Activated CD4-positive, alpha-beta T cell treated with anti-CD3 and anti-CD28 coated beads, Interleukin-2, amount 50 U/mL, for 16 hours (primary cell): Measurements from ENCODE around the gene ZNF678.
"Not testable (repeated sequence)": the region's sequence is repeated elsewhere in the genome, so short reads cannot be mapped to it uniquely, and the experiment has no call there.

Source experiments
- DNase-seq: peaks from one replicate; pipeline ENCODE4 v3.0.0-alpha.2; 2020

The ZNF678 gene

DNA sequence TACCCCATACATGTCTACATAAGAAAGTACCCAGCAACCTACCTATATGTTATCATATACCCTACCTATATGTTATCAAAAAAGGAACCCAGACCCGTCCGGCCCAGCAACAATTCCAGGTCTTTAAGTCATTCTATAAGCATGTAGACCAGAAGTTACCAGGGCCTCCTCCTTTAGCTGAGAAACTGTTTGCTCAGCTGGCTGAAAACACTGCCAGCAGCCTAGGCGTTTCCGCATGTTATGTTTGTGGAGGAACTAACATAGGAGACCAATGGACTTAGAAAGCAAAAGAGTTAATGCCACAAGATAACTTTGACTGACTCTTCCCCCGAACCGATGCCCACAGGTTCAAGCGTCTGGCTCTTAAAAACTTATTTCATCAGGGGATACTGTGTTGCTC lies 7.1 kb upstream of the ZNF678 start:
- no peak for DNase-seq

DNA sequence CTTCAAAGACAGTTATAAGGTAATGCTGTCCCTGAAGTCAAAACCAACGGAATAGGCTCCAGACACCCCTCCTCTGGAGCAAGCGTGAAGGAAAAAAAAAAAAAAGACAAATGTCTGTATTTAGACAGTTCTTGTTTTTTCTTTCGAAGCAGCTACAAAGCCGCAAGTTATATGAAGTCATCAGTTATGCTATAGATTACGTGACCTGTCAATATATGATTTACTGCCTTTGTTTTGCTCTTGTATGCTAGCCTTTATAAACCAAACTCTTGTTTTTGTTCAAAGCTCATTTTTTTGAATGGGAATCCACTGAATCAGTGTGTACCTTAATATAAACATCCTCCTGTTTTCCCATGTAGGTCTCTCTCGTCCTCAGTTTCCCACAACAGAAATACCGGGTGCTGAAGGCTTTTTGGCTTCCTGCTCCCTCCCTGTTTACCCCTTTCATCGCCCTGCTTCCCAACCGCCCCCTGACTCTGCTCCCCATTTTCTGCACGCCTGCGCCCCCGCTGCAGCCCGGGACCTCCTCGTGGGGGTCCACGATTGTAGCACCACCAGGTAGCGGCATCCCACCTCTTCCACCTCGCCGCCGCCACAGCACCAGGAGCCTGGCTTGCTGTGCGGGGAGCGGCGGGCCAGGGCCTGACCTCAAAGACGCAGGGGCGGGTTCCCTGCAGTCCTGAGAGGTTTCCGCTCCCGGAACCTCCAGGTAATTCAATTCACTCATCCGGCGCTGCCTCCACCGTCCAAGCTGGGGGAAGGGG lies 5.2 kb upstream of the ZNF678 start:
- no peak for DNase-seq

DNA sequence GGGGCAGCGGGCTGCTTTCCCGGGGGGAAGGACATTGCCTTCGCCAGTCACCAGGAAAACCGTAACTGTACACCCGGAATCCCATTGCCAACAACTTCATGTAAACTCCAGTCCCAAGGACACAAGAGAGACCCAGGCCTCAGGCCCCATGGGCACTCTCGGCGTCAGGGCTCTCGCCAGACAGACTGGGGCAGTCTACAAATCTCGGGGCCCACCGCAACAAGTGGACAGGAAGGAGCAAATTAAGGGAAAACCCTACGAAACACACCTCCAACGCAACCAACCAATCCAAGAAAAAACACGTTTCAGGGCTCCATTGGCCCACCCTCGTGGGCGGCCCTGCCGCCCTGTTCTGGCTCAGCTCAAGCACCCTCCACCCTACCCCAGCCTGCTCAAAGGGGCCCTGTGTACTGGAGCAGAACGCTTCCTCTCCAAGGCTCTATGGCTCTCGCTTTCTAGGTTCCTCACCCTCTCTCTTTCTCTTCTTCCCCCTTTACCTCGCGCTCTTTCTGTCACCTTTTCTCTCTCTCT lies 4.6 kb upstream of the ZNF678 start:
- no peak for DNase-seq

DNA sequence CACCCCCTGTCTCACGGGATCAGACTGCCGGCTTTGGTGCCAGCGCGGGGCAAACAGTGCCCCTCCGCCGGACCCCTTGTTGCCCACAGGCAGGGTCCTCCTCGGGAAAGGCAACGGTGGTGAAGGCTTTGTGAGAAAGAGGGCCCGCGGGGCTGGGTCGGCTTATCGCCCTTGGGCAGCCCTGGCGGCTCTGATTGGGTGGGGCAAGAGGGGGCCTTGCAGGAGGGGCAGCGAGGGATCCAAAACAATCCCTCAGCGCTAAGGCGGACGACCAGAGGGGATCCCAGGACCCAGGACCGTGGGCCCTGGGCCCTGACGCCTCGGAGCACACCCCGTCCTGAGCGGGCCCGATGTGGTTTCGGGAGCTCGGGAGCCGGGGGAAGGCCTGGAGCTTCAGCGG lies 3.9 kb upstream of the ZNF678 start:
- no peak for DNase-seq

DNA sequence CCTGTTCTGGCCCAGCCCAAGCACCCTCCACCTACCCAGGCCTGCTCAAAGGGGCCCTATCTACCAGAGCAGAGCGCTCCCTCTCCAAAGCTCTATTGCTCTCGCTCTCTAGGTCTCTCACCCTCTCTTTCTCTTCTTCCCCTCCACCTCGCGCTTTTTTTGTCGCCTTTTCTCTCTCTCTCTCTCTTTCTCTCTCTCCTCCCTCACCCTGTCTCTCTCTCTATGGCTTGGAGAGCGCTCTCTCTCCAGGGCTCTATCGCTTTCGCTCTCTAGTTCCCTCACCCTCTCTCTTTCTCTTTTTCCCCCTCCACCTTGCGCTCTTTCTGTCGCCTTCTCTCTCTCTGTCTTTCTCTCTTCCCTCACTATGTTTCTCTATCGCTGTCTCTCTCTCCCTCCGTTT lies 3.4 kb upstream of the ZNF678 start:
- DNase-seq = no peak

DNA sequence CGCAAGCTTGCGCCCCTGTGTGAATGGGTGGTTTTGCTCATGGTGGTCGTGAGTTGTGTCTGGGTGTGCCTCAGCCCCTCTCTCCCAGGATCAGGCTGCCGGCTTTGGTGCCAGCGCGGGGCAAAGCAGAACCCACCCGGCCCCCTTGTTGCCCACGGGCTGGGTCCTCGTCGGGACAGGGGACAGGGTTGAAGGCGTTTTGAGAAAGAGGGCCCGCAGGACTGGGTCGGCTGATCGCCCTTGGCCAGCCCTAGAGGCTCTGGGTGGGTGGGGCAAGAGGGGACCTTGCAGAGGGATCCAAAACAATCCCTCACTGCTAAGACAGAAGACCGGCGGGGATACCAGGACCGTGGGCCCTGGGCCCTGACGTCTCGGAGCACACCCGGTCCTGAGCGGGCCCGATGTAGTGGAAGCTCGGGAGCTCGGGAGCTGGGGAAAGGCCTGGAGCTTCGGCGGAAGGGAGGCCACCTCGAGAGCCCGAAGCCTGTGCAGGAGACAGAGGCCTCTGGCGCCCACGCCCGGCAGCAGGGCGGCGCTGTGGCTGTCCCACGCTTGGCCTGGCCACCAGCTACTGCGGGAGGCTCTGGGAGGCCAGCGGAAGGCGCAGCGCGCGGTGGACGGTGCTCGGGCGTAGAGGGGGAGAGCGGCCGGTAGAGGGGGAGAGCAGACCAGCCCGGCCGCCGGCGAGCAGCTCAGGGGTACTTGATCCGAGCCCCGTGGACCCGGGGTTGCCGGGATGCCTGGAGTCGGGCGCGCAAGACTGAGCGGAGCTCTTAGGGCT lies 2.8 kb upstream of the ZNF678 start:
- no peak for DNase-seq

DNA sequence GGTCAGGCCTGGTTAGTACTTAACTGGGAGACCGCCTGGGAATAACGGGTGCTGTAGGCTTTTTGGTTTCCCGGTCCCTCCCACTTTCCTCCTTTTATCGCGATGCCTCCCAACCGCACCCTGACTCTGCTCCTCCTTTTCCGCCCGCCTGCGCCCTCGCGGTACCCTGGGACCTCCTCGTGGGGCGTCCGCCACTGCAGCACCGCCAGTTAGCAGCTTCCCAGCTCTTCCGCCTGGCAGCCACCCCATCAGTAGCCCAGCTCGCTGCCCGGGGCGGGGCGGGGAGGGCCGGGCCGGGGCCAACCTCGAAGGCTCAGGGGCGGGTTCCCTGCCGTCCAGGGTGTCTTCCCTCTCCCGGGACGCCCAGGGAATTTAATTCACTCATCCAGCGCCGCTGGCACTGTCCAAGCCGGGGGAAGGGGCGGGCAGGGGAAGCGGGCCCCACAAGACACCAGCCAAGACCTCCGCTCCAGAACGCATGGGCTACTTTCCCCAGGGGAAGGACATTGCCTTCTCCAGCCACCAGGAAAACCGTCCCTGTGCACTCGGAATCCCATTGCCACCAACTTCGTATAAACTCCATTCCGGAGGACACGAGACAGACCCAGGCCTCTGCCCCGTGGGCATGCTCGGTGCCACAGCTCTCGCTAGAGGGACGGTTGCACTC lies 2.0 kb upstream of the ZNF678 start:
- DNase-seq = no peak

DNA sequence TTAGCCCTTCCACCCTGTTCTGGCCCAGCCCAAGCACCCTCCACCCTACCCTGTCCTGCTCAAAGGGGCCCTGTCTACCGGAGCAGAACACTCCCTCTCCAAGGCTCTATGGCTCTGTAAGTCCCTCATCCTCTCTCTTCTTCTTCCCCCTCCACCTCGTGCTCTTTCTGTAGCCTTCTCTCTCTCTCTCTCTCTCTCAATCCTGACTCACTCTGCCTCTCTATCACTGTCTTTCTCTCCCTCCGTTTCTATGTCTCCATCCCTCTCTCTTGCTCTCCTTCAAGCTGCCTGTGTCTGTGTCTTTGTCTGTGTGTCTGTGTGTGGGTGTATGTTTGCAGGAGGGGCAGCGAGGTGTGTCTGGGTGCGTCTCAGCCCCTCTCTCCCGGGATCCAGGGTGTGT lies 1.3 kb upstream of the ZNF678 start:
- no peak for DNase-seq

DNA sequence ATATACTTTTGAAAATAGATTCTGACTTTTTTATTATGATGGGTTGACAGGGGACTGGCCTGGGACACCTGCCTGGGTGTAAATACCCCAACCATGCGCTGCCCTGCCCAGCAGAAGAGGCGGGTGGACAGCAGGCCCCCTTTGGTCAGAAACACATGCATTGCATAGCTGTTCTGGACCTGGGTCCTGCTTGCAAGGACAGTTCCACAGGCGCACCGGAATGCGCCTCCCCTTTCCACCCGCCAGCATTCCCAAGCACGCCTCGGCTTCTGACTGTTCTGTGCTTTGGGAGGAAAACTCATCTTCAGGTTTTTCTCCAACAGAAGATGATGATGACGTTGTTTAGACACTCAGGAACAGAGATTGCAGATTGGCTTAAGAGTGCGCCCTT lies 428 bp upstream of the ZNF678 start:
- DNase-seq = no peak

DNA sequence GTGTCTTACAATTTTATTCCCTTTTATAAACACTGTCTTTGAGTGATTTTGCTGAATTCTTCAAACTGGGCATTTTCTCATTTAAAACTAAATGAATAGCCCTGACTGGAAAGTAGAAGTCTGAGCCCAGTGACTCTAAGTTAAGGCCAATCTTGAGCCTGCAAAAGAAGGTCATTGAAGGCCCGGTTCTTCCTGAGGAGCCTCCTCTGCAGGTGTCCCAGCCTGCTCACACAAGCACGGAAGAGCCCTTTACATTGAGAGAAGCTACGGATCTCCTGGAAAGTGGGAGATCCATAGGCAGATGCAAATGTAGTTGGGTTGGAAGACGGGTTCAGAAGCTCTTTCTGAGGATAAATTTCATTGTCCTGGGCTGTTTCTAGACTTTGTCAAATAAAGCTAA lies 3.9 kb downstream of the ZNF678 start:
- DNase-seq = no peak

DNA sequence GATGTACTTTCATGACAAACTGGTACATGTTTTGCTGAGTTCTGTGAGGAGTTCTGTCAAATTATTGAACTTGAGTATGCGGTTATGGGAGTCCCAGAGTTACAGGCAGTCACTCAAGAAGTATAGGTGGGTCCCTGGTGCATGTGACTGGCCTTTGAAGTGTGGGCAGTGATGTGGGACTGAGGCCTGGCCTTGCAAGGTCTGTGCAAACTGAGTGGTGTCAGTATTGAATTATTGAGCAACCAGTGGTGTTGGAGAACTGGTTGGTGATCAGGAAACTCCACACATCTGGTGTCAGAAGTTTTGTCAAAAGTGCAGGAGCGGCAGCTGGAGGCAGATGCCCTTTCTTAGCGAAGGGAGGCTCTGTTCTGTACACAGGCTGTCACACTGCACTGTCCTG lies 5.2 kb downstream of the ZNF678 start:
- no peak for DNase-seq

DNA sequence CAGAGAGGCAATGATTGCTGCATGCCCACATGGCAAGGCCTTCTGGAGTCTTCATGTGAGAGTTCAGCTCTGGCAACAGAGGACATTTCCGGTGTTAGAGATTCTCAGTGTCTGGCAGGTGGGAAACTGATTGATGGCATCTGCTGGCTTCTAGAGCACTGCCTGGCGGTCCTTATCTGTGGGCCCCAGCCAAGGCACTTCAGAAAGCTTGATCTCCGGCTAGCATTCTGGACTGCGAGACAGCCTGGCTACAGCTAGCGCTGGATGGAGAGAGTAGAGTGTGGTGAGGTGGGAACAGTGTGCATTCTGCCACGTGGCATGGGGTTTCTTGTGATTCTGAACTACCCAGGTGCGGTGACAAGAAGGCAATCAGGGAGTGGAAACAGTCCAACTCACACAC lies 9.4 kb downstream of the ZNF678 start:
- DNase-seq = no peak

DNA sequence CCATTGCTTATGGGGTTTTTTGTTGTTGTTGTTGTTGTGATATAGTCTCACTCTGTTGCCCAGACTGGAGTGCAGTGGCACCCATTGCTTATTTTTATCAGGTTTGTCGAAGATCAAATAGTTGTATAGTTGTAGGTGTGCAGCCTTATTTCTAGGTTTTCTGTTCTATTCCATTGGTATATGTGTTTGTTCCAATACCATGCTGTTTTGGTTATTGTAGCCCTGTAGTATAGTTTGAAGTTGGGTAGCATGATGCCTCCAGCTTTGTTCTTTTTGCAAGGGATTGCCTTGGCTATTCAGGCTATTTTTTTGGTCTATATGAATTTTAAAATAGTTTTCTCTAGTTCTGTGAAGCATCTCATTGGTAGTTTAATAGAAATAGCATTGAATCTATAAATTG lies 11.6 kb downstream of the ZNF678 start:
- DNase-seq = no peak

DNA sequence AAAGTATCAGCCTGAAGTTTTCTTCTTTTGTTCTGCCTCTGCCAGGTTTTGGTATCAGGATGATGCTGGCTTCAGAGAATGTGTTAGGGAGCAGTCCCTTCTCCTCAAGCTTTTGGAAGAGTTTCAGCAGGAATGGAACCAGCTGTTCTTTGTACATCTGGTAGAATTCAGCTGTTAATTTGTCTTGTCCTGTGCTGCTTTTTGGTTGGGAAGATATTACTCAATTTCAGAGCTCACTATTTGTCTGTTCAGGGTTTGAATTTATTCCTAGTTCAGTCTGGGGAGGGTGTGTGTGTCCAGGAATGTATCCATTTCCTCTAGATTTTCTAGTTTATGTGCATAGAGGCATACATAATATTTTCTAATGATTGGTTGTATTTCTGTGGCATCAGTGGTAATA lies 12.8 kb downstream of the ZNF678 start:
- DNase-seq = no peak

DNA sequence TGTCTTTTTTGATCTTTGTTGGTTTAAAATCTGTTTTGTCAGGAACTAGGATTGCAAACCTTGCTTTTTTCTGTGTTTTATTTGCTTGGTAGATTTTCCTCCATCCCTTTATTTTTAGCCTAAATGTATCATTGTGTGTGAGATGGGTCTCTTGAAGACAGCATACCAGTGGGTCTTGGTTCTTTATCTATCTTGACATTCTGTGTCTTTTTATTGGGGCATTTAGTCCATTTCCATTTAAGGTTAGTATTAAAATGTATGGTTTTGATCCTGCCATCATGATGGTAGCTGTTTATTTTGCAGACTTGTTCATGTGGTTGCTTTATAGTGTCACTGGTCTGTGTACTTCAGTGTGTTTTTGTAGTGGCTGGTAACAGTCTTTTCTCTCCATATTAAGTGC lies 14.1 kb downstream of the ZNF678 start:
- DNase-seq = no peak

DNA sequence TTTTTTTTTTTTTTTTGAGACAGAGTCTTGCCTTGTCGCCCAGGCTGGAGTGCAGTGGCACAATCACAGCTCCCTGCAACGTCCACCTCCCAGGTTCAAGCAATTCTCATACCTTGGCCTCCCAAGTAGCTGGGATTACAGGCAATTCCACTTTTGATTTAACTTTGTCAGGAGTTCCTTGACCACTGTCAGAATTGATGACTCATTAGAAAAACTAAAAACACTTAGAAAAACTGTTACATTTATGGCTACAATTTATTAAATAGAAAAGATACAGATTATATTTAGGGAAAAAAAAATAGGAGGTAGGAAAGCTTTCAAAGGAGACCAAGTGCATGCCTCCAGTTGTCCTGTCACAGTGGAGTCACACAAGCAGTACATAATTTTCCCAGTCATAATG lies 20.0 kb downstream of the ZNF678 start:
- DNase-seq = no peak

DNA sequence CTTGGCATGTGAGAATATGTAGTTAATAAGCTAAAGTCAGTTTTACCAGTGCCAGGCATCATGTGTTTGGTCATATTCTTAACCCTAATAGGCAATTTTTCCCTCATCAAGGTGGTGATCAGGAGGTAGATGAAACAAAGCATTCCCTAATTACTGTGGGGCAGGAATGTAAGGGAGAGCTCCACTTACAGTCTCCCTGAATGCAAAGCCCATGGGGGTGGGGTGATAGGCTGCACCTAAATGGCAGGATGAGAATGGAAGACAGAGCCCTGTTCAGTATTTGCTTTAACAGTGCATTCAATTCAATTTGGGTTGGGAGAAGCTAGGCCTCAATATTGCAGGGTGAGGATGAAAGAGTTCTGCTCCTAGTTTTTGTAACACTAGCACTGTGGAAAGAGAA lies 23.4 kb downstream of the ZNF678 start:
- DNase-seq = no peak

DNA sequence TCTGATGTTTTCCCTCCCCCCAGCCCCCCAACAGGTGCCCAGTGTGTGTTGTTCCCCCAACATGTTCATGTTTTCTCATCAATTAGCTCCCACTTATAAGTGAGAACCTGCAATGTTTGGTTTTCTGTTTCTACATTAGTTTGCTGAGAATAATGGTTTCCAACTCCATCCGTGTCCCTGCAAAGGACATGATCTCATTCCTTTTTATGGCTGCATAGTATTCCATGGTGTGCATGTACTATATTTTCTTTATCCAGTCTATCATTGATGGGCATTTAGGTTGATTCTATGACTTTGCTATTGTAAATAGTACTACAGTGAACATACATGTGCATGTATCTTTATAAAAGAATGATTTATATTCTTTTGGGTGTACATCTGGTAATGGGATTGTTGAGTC lies 24.6 kb downstream of the ZNF678 start:
- DNase-seq = no peak

DNA sequence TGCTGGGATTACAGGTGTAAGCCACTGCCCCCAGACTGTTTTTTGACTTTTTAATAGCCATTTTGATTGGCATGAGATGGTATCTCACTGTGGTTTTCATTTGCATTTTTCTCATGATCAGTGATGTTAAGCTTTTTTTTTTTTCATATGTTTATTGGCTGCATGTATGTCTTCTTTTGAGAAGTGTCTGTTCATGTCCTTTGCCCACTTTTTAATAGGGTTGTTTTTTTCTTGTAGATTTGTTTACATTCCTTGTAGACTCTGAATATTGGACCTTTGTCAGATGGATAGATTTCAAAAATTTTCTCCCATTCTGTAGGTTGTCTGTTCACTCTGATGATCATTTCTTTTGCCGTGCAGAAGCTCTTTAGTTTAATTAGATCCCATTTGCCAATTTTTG lies 25.4 kb downstream of the ZNF678 start:
- not testable (repeated sequence) for DNase-seq

DNA sequence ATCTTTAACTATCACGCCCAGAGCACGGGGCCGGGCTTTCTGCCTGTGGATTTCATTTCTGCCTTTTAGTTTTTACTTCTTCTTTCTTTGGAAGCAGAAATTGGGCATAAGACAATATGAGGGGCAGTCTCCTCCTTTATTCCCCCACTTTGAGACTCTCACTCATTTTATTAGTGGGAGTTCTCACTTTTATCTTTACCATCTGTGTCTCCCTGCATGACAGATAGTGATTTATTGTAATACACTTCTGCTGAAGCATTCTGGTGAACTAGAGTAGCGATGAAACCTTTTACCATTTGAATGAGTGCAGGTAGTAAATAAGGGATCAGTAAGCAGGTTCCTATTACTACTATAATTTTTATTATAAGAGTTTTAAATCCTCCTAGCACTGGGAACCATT lies 26.4 kb downstream of the ZNF678 start:
- DNase-seq = not testable (repeated sequence)

DNA sequence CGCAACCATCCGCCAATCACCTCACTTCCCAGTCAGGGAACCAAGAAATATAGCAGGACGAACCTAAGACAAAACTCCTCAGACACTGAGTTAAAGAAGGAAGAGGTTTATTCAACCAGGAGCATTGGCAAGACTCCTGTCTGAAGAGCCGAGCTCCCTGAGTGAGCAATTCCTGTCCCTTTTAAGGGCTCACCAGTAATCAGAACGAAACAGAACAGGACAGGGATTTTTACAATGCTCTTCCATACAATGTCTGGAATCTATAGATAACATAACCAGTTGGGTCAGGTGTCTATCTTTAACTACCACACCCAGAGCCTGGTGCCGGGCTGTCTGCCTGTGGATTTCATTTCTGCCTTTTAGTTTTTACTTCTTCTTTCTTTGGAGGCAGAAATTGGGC lies 32.9 kb downstream of the ZNF678 start:
- not testable (repeated sequence) for DNase-seq

DNA sequence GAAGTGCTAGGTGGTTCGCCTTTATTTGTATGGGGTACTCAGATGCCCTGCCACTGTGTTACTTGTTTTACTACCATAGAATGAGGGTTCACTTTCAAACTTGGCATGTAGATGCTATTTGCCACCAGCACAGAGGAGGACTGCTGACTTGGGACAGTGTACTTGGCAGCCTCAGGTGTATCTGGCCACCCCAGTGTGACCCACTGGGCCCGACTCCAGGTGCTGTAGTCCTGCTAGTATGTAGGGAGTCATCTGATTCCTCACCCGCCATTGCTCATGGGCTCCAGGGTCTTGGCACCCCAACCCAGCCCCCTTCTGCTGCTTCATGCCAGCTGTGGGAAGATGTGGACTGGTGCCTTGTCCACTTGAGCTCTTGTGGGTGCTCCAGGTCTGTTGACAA lies 40.0 kb downstream of the ZNF678 start:
- DNase-seq = no peak

DNA sequence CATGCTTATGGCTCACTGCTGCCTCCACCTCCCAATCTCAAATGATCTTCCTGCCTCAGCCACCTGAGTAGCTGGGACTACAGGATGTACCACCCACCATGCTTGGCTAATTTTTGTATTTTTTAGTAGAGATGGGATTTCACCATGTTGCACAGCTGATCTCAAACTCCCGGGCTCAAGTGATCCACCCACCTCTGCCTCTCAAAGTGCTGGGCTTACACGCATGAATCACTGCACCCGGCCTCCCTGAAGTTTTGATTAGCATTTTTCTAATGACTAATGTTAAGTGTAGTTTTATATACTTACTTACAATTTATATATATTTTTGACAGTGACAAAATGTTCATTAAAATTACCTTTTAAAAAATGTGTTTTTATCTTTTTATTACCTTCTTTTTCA lies 41.1 kb downstream of the ZNF678 start:
- no peak for DNase-seq

DNA sequence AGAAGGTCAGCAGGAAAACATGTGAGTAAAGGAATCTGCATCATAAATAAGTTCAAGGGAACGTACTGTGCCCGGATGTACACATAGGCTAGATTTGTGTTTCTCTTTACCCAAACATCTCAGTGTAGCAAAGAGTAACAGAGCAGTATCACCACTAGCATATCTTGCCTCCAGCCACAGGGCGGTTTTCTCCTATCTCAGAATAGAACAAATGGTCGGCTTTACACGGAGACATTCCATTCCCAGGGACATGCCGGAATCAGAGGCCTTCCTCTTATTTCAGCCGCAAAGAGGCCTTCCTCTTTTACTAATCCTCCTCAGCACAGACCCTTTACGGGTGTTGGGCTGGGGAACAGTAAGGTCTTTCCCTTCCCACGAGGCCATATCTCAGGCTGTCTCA lies 42.9 kb downstream of the ZNF678 start:
- DNase-seq = not testable (repeated sequence)
